GM18867 (cell line): ENCODE data around the gene AP3S2.
"Not testable (repeated sequence)": the region's sequence is repeated elsewhere in the genome, so short reads cannot be mapped to it uniquely, and the experiment has no call there.

Source experiments
- ATAC-seq: cut with Tn5 transposase; IDR thresholded peaks from one replicate; pipeline ENCODE4 v1.9.1; 2021; ENCODE audit warnings: mild to moderate bottlenecking, moderate library complexity; ENCODE audit not compliant: unreplicated experiment

The AP3S2 gene

GRCh38 chr15:89783861-89784685 lies 109.7 kb downstream of the AP3S2 start:
- no peak for ATAC-seq

DNA sequence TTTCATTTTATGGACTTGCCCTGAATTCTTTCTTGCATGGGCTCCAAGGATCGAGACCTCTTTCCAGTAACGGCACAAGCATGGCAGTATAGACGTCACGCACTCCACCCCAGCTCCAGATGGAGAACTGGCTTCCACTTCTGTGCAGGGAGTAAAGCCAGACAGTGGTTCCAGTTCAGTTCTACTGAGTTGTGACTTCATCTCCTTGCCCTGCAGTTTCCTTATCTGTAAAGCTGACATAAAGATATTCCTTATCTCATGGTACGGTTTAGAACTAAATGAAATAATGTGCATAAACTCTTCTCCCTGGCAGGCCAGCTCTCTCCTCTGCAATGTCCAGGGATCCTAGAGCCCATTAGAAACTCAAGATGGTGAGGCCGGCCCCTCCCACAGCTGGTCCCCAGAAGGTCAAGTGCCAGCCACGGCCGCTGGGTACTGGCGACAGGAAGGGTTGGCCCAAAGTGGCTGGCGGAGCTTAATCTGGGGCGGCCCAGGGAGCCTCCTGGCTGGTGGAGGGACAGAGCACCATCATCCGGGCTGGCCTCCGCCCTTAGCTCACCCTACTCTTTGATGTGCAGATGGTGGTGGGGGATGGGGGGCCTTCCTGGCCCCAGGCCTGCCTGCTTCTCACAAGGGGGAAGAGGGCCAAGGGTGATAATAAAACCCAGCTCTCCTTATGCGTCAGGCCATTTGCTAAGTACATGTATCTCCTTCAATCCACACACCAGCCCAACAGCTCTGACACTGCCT lies 110.5 kb downstream of the AP3S2 start:
- no peak for ATAC-seq

GRCh38 chr15:89782619-89782950 lies 111.2 kb downstream of the AP3S2 start:
- ATAC-seq, result not testable (repeated sequence)

- no peak for ATAC-seq
These were observed 111.7 kb downstream of the AP3S2 start for GRCh38 chr15:89781891-89782618.

- ATAC-seq, result no peak
These were observed 112.7 kb downstream of the AP3S2 start for GRCh38 chr15:89781055-89781454.

DNA sequence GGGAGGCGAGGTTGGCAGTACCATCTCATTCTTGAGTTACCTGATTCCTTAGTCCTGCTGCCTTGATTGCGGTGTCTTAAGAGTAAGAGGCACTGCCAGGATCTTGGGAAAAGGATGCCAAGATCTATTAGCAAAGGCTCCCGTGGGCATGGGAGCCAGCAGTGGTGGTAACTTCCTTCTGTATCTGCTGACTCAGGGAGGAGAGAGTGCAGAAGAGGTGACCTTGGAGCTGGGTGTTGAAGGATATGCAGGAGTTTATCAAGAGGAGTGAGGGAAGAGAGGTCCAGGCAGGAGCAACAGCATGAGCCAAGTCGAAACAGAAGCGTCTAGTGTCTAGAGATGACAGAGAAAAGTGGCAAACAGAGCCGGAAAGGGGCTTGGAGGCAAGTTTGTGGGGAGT lies 113.2 kb downstream of the AP3S2 start:
- no peak for ATAC-seq
